LNCAP (cell line): ENCODE measurements around the gene METTL16.

Experiments used
- TF ChIP-seq, protein P1 (sequence below): fragments of 450-650 bp; IDR thresholded peaks from 2 replicates; pipeline ENCODE4 v1.5.1; 2017; ENCODE audit warnings: mild to moderate bottlenecking

Gene METTL16

DNA sequence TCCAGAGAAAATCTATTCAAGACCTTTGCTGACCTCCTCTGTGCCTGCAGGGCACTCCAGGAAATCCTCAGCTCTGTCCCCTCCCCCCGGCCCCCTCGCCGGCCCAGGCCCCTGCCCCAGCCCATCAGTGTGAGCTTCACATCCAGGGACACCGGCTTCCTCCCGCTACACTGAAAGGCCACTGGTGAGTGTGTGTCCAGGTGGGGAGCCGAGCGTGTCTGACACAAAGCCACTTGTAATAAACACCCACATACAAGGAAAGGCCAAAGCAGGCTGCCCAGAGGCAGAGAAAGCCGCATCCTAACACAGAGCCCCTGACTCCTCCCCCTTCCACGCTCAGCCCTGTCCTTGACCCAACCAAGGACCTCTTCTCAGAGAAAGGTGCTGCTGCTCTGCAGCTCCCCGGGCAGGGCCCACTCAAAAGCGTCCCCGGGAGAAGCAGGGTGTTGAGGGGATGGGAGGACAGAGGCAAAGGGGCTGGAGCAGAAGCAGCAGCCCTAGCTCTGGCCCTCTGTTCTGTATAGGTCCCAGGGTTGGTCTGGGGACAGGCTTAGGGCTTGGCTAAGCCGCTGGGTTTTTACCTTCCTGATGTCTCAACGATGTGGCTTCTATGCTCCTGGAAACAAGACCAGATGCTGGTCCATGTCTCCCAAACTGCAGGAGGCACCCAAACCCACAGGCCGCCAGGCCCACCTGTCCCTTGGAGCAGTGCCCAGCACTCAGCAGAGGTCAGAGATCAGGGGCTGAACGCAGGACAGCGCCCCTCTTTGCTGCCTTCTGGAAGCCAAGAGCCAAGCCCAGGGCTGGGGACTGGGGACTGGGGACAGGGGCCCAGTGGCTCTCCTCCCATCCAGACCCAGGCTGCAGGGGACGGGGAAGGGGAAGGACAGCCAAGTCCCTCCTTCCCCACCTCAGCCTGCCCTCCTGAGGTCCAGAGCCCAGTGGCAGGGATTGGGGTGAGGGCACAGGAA, 126.2 kb downstream of the METTL16 start:
- TF ChIP-seq, protein P1, sequence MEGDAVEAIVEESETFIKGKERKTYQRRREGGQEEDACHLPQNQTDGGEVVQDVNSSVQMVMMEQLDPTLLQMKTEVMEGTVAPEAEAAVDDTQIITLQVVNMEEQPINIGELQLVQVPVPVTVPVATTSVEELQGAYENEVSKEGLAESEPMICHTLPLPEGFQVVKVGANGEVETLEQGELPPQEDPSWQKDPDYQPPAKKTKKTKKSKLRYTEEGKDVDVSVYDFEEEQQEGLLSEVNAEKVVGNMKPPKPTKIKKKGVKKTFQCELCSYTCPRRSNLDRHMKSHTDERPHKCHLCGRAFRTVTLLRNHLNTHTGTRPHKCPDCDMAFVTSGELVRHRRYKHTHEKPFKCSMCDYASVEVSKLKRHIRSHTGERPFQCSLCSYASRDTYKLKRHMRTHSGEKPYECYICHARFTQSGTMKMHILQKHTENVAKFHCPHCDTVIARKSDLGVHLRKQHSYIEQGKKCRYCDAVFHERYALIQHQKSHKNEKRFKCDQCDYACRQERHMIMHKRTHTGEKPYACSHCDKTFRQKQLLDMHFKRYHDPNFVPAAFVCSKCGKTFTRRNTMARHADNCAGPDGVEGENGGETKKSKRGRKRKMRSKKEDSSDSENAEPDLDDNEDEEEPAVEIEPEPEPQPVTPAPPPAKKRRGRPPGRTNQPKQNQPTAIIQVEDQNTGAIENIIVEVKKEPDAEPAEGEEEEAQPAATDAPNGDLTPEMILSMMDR = no peak

DNA sequence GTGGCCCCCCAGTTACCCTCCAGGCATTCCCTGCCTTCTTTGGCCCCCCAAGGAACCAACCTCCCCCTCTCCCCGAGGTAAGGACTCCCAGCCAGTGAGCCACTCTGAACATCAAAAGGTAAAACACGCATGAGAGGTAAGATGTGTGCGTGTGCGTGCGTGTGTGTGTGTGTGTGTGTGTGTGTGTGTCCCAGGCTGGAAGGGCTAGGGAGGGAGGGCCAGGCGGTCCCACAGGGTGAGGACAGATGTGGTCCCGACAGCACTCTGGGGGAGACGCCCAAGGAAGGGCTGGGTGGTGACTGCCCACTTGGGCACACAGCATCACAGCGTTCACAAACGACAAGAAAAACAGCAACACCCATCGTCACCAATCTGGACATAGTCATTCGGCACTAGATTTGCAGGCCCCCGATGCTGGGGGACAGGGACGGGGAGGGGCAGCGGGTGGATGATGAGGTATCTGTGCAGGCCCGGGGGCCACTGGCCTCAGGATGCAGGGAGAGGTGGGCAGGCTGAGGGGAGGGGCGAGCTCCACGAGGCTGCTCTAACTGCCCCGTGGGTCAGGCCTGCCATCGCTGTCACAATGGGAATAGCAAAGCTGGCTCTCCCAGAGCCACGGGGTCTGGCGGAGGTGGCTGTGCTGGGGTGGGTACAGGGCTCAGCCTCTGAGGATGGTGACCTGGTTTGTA, 127.1 kb downstream of the METTL16 start:
- TF ChIP-seq, protein P1 = no peak

DNA sequence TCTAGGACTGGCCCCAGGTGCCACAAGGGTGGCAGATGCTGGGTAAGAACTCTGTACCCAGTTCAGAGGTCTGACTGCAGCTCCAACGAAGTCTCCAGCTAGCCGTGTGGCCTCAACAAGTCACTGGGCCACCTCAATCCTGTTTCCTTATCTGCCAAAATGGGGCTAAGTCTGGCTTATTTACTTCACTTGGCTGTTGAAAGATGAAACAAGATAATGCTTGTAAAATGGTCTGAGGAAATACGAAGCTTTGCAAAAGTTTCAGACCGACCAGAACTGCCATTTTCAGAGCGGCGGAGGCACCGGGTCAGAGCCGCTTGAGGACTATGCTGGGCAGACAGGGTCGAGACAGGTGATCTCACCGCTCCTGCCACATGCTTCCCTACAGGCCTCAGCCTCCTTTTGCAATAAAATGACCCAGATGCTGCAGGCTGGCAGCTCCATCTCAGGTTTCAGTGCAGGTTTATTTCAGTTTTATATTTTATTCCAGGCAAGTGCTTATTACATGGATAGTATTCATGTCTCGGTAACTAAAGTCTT, 128.0 kb downstream of the METTL16 start:
- TF ChIP-seq, protein P1 = no peak

GRCh38 chr17:2380950-2381649, 130.6 kb downstream of the METTL16 start:
- TF ChIP-seq, protein P1 = no peak

GRCh38 chr17:2380226-2380922, 131.3 kb downstream of the METTL16 start:
- TF ChIP-seq, protein P1 = no peak

DNA sequence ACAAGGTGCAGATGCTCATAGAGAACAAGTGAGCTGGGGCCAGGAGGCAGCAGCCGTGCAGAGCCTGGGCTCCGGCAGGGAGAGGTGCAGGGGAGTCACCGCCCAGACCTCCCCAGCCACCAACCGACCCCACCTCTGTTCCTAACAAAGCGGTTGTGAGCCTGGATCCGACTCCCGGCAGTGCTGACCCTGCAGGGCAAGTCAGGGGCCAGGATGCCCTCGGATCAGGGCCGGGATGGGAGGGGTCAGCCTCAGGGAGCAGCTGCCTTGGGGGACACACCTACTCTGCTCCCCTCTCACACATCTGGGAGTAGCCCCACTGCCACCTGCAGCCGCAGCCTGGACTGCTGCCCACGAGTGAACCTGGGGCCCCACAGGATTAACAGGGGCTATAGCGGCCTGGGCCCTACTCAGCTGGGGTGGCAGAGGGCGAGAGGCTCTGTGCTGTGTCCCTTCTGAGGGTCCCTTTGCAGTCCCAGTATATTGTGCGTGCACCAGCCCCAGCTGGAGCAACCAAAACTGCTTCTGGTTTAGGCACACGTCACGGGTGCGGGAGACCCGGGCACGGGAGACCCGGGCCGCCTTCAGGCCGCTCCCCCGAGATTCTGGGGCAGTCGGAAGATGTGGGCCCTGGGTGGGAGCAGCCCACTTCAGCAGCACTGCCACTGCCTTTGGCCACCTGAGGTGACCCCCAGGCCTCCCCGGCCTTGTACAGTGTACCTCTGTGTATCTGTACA, 132.0 kb downstream of the METTL16 start:
- TF ChIP-seq, protein P1 = no peak
